PC-3 (cell line): ENCODE measurements around the gene FAM163B. TPM values are rescaled to one million over a fixed set of nuclear protein-coding genes. Genes with fewer than 3 reads are reported as not detected.

ENCODE experiments used
- ATAC-seq: fragments of 200-7000 bp; cut with Tn5 transposase; 2 replicates; pipeline ENCODE4 v1.9.1; 2020; ENCODE audit warnings: mild to moderate bottlenecking, moderate library complexity
- BruUV-seq: library from RNA; stranded (reverse); fragments of 400-500 nt; replicated peaks from 2 replicates; lab custom pipeline; 2021; lab: Mats Ljungman, UMichigan
- CTCF ChIA-PET: fragments of 300-600 bp; sonication (Branson Sonifier 250); formaldehyde crosslinking; loops from one replicate; lab custom pipeline; 2022; ENCODE audit warnings: antibody characterized with exemption; lab: Charles Lee
- POLR2A ChIA-PET: fragments of 300-600 bp; sonication (Branson Sonifier 250); formaldehyde crosslinking; loops from one replicate; lab custom pipeline; 2022; ENCODE audit warnings: antibody characterized with exemption; ENCODE audit not compliant: unreplicated experiment; lab: Charles Lee
- DNase-seq: peaks from one replicate; pipeline ENCODE4 v3.0.0-alpha.2; 2015
- H2AFZ ChIP-seq: fragments of 300-600 bp; sonication (generic); 2 replicates; pipeline ENCODE4 v1.6.0; 2016; ENCODE audit warnings: antibody characterized with exemption, low read length
- H3F3A ChIP-seq: fragments of 300-600 bp; sonication (generic); one replicate; pipeline ENCODE4 v1.6.0; 2017; ENCODE audit warnings: antibody characterized with exemption, low read length, control low read depth, mild to moderate bottlenecking; ENCODE audit not compliant: unreplicated experiment
- H3K27ac ChIP-seq: fragments of 300-600 bp; sonication (generic); 2 replicates; pipeline ENCODE4 v1.5.1; 2016; ENCODE audit warnings: mild to moderate bottlenecking, low read length
- H3K27me3 ChIP-seq: fragments of 300-600 bp; sonication (generic); 2 replicates; pipeline ENCODE4 v1.6.1; 2016; ENCODE audit warnings: low read length, mixed read lengths
- H3K36me3 ChIP-seq: fragments of 300-600 bp; sonication (generic); 2 replicates; pipeline ENCODE4 v1.6.1; 2016; ENCODE audit warnings: low read depth, mixed run types, low read length, mixed read lengths
- H3K4me1 ChIP-seq: fragments of 300-600 bp; sonication (generic); 2 replicates; pipeline ENCODE4 v1.5.1; 2016; ENCODE audit warnings: low read length; ENCODE audit not compliant: insufficient read depth
- H3K4me2 ChIP-seq: fragments of 300-600 bp; sonication (generic); 2 replicates; pipeline ENCODE4 v1.6.0; 2016; ENCODE audit warnings: low read length
- H3K4me3 ChIP-seq: fragments of 300-600 bp; sonication (generic); 2 replicates; pipeline ENCODE4 v1.5.1; 2016; ENCODE audit warnings: mild to moderate bottlenecking, low read length, mixed read lengths
- H3K79me2 ChIP-seq: fragments of 300-600 bp; sonication (generic); 2 replicates; pipeline ENCODE4 v1.6.1; 2017; ENCODE audit warnings: low read length, mixed read lengths
- H3K9ac ChIP-seq: fragments of 300-600 bp; sonication (generic); 2 replicates; pipeline ENCODE4 v1.6.0; 2016; ENCODE audit warnings: mild to moderate bottlenecking, low read length
- H3K9me2 ChIP-seq: fragments of 300-600 bp; sonication (generic); replicated peaks from 2 replicates; pipeline ENCODE4 v1.6.1; 2016; ENCODE audit warnings: mixed run types, low read length, mixed read lengths
- H3K9me3 ChIP-seq: fragments of 300-600 bp; sonication (generic); 2 replicates; pipeline ENCODE4 v1.6.1; 2016; ENCODE audit warnings: low read length, mixed read lengths
- H4K20me1 ChIP-seq: fragments of 300-600 bp; sonication (generic); 2 replicates; pipeline ENCODE4 v1.6.1; 2016; ENCODE audit warnings: low read length, mixed read lengths
- CTCF ChIP-seq: fragments of 300-600 bp; sonication (generic); conservative IDR thresholded peaks from 2 replicates; pipeline ENCODE4 v1.5.1; 2017; ENCODE audit warnings: antibody characterized with exemption, low read depth, mild to moderate bottlenecking, low read length
- EZH2 ChIP-seq: fragments of 300-600 bp; sonication (generic); IDR thresholded peaks from one replicate; pipeline ENCODE4 v1.6.1; 2017; ENCODE audit warnings: antibody characterized with exemption, mild to moderate bottlenecking, low read length; ENCODE audit not compliant: unreplicated experiment
- EZH2phosphoT487 ChIP-seq: fragments of 300-600 bp; sonication (generic); IDR thresholded peaks from 2 replicates; pipeline ENCODE4 v1.6.1; 2018; ENCODE audit warnings: mild to moderate bottlenecking, antibody characterized with exemption, low read length, borderline replicate concordance
- intact Hi-C: fragments of 100-400 bp; cut with micrococcal nuclease; formaldehyde crosslinking; loops from 2 replicates; pipeline ENCODE4 v1.9.0; 2023
- total RNA-seq: library from RNA; depleted of rRNA; stranded (reverse); fragments of >200 nt; gene quantifications from 2 replicates; pipeline ENCODE4 v1.2.3, GENCODE V29; 2014; rRNA removed

FAM163B gene
- total RNA-seq, 1 experiment from 2014 or later = not detected

DNA sequence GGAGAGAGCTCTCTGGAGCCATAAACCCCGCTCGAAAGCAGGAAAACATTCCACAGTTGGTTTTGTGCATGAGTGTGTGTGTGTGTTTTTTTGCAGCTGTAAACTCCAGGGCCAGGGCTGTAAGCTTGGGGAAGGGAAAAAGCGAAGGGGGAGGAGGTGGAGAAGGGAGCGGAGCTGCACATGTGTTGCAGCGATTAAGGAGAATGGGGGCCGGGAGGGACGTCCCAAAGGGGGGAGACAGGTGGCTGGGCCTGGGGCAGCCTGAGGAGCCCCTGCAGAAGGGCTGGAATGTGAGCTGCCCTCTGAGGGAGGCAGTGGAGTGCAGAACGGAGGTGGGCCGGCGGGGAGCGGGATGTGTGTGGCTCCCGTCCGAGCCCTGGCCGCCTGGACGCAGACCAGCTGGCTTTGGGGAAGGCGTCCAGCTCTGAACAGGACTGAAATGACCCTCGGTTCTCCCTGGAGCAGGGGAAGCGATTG, 81.7 kb downstream of the FAM163B start:
- DNase-seq (no peak), ATAC-seq (no peak)
- Histone ChIP-seq H3K4me1 (no peaks in the 10 kb centered on the region), H3K27me3 (no peaks in the 10 kb centered on the region), H3K4me2 (no peak overlapping the region), H2AFZ (no peak overlapping the region), H3K27ac (no peak overlapping the region), H3K79me2 (no peaks in the 10 kb centered on the region), H3K9ac (no peak overlapping the region), H3K9me3 (no peaks in the 10 kb centered on the region), H4K20me1 (no peaks in the 10 kb centered on the region), H3K36me3 (no peaks in the 10 kb centered on the region), H3K9me2 (no peaks in the 10 kb centered on the region), H3K4me3 (no peak overlapping the region), H3F3A (no peaks in the 10 kb centered on the region)
- TF ChIP-seq CTCF = no peak
- no peak for TF ChIP-seq EZH2
- no peak for TF ChIP-seq EZH2phosphoT487
- intact Hi-C loops = no loop called here
- CTCF ChIA-PET = no interaction called here
- POLR2A ChIA-PET = no interaction called here
- BruUV-seq = no TSS peak

Other genes starting within 250 kb of the FAM163B start
- gene SURF4, start 233.3 kb downstream of the FAM163B start, total RNA-seq = 161 and 173 TPM in 2 replicates
- gene STKLD1, start 233.0 kb downstream of the FAM163B start, total RNA-seq = 0.52 and 4.1 TPM in 2 replicates
- 34.1 and 37.8 TPM in 2 replicates for gene REXO4, start 191.4 kb downstream of the FAM163B start, total RNA-seq
- gene ADAMTS13, start 187.0 kb downstream of the FAM163B start, total RNA-seq = 0.86 and 0.95 TPM in 2 replicates
- 7.5 and 10.0 TPM in 2 replicates for gene CACFD1, start 149.4 kb downstream of the FAM163B start, total RNA-seq
- gene SLC2A6, start 130.3 kb downstream of the FAM163B start, total RNA-seq = 20.5 and 21.7 TPM in 2 replicates
- gene MYMK, start 84.4 kb downstream of the FAM163B start, total RNA-seq = not detected in 2 replicates
- gene ADAMTSL2, start 74.7 kb downstream of the FAM163B start, total RNA-seq = not detected in 2 replicates
- gene DBH, start 27.0 kb upstream of the FAM163B start, total RNA-seq = not detected in 2 replicates
- gene SARDH, start 129.0 kb upstream of the FAM163B start, total RNA-seq = 2.5 and 3.4 TPM in 2 replicates